PC-3 (cell line): ENCODE data around the gene CLEC2A. TPM values are rescaled to one million over a fixed set of nuclear protein-coding genes. Genes with fewer than 3 reads are reported as not detected.

Source experiments
- ATAC-seq: fragments of 200-7000 bp; cut with Tn5 transposase; 2 replicates; pipeline ENCODE4 v1.9.1; 2020; ENCODE audit warnings: mild to moderate bottlenecking, moderate library complexity
- BruUV-seq: library from RNA; stranded (reverse); fragments of 400-500 nt; replicated peaks from 2 replicates; lab custom pipeline; 2021; lab: Mats Ljungman, UMichigan
- CTCF ChIA-PET: fragments of 300-600 bp; sonication (Branson Sonifier 250); formaldehyde crosslinking; loops from one replicate; lab custom pipeline; 2022; ENCODE audit warnings: antibody characterized with exemption; lab: Charles Lee
- POLR2A ChIA-PET: fragments of 300-600 bp; sonication (Branson Sonifier 250); formaldehyde crosslinking; loops from one replicate; lab custom pipeline; 2022; ENCODE audit warnings: antibody characterized with exemption; ENCODE audit not compliant: unreplicated experiment; lab: Charles Lee
- DNase-seq: peaks from one replicate; pipeline ENCODE4 v3.0.0-alpha.2; 2015
- H2AFZ ChIP-seq: fragments of 300-600 bp; sonication (generic); 2 replicates; pipeline ENCODE4 v1.6.0; 2016; ENCODE audit warnings: antibody characterized with exemption, low read length
- H3F3A ChIP-seq: fragments of 300-600 bp; sonication (generic); one replicate; pipeline ENCODE4 v1.6.0; 2017; ENCODE audit warnings: antibody characterized with exemption, low read length, control low read depth, mild to moderate bottlenecking; ENCODE audit not compliant: unreplicated experiment
- H3K27ac ChIP-seq: fragments of 300-600 bp; sonication (generic); 2 replicates; pipeline ENCODE4 v1.5.1; 2016; ENCODE audit warnings: mild to moderate bottlenecking, low read length
- H3K27me3 ChIP-seq: fragments of 300-600 bp; sonication (generic); 2 replicates; pipeline ENCODE4 v1.6.1; 2016; ENCODE audit warnings: low read length, mixed read lengths
- H3K36me3 ChIP-seq: fragments of 300-600 bp; sonication (generic); 2 replicates; pipeline ENCODE4 v1.6.1; 2016; ENCODE audit warnings: low read depth, mixed run types, low read length, mixed read lengths
- H3K4me1 ChIP-seq: fragments of 300-600 bp; sonication (generic); 2 replicates; pipeline ENCODE4 v1.5.1; 2016; ENCODE audit warnings: low read length; ENCODE audit not compliant: insufficient read depth
- H3K4me2 ChIP-seq: fragments of 300-600 bp; sonication (generic); 2 replicates; pipeline ENCODE4 v1.6.0; 2016; ENCODE audit warnings: low read length
- H3K4me3 ChIP-seq: fragments of 300-600 bp; sonication (generic); 2 replicates; pipeline ENCODE4 v1.5.1; 2016; ENCODE audit warnings: mild to moderate bottlenecking, low read length, mixed read lengths
- H3K79me2 ChIP-seq: fragments of 300-600 bp; sonication (generic); 2 replicates; pipeline ENCODE4 v1.6.1; 2017; ENCODE audit warnings: low read length, mixed read lengths
- H3K9ac ChIP-seq: fragments of 300-600 bp; sonication (generic); 2 replicates; pipeline ENCODE4 v1.6.0; 2016; ENCODE audit warnings: mild to moderate bottlenecking, low read length
- H3K9me2 ChIP-seq: fragments of 300-600 bp; sonication (generic); replicated peaks from 2 replicates; pipeline ENCODE4 v1.6.1; 2016; ENCODE audit warnings: mixed run types, low read length, mixed read lengths
- H3K9me3 ChIP-seq: fragments of 300-600 bp; sonication (generic); 2 replicates; pipeline ENCODE4 v1.6.1; 2016; ENCODE audit warnings: low read length, mixed read lengths
- H4K20me1 ChIP-seq: fragments of 300-600 bp; sonication (generic); 2 replicates; pipeline ENCODE4 v1.6.1; 2016; ENCODE audit warnings: low read length, mixed read lengths
- CTCF ChIP-seq: fragments of 300-600 bp; sonication (generic); conservative IDR thresholded peaks from 2 replicates; pipeline ENCODE4 v1.5.1; 2017; ENCODE audit warnings: antibody characterized with exemption, low read depth, mild to moderate bottlenecking, low read length
- EZH2 ChIP-seq: fragments of 300-600 bp; sonication (generic); IDR thresholded peaks from one replicate; pipeline ENCODE4 v1.6.1; 2017; ENCODE audit warnings: antibody characterized with exemption, mild to moderate bottlenecking, low read length; ENCODE audit not compliant: unreplicated experiment
- EZH2phosphoT487 ChIP-seq: fragments of 300-600 bp; sonication (generic); IDR thresholded peaks from 2 replicates; pipeline ENCODE4 v1.6.1; 2018; ENCODE audit warnings: mild to moderate bottlenecking, antibody characterized with exemption, low read length, borderline replicate concordance
- intact Hi-C: fragments of 100-400 bp; cut with micrococcal nuclease; formaldehyde crosslinking; loops from 2 replicates; pipeline ENCODE4 v1.9.0; 2023
- total RNA-seq: library from RNA; depleted of rRNA; stranded (reverse); fragments of >200 nt; gene quantifications from 2 replicates; pipeline ENCODE4 v1.2.3, GENCODE V29; 2014

CLEC2A gene
- total RNA-seq, 1 experiment from 2014 or later: not detected

- Histone ChIP-seq H3K9me2 (no peaks in the 10 kb centered on the region), H3K27me3 (peaks cover 6% of the 10 kb centered on the region; the same call in 1 of the 2 replicates), H3K27ac (no peak overlapping the region), H4K20me1 (no peaks in the 10 kb centered on the region), H3F3A (no peaks in the 10 kb centered on the region), H3K9me3 (no peaks in the 10 kb centered on the region), H3K4me3 (no peak overlapping the region), H3K4me1 (no peaks in the 10 kb centered on the region), H2AFZ (no peak overlapping the region), H3K79me2 (no peaks in the 10 kb centered on the region), H3K9ac (no peak overlapping the region), H3K36me3 (no peaks in the 10 kb centered on the region), H3K4me2 (no peak overlapping the region)
- ChIA-PET POLR2A (no interaction called here), CTCF (no interaction called here)
- no peak for DNase-seq
- TF ChIP-seq EZH2phosphoT487: no peak
- TF ChIP-seq EZH2: no peak
- TF ChIP-seq CTCF: no peak
- ATAC-seq: no peak
- BruUV-seq: no TSS peak
- intact Hi-C loops: no loop called here
Observed at GRCh38 chr12:9895215-9895971, 36.8 kb downstream of the CLEC2A start.

- no peak overlapping the region for H3K4me3 ChIP-seq
- DNase-seq: no peak
- TF ChIP-seq CTCF (no peak), EZH2phosphoT487 (no peak), EZH2 (no peak)
- H3K36me3 ChIP-seq: no peaks in the 10 kb centered on the region
- no TSS peak for BruUV-seq
- no peaks in the 10 kb centered on the region for H3F3A ChIP-seq
- H3K9ac ChIP-seq: no peak overlapping the region
- H4K20me1 ChIP-seq: no peaks in the 10 kb centered on the region
- H3K4me2 ChIP-seq: no peak overlapping the region
- ChIA-PET POLR2A (no interaction called here), CTCF (no interaction called here)
- ATAC-seq: no peak; the same call in 1 of the 2 replicates
- no peaks in the 10 kb centered on the region for H3K9me3 ChIP-seq
- 0 out of 2 replicates have a peak, but pooled peaks cover 3% of the 10 kb centered on the region for H3K27me3 ChIP-seq
- H3K4me1 ChIP-seq: no peaks in the 10 kb centered on the region; the same call in 1 of the 2 replicates
- no peaks in the 10 kb centered on the region for H3K9me2 ChIP-seq
- no peak overlapping the region for H2AFZ ChIP-seq
- no peaks in the 10 kb centered on the region for H3K79me2 ChIP-seq
- H3K27ac ChIP-seq: no peak overlapping the region
- intact Hi-C loops: no loop called here
Observed at GRCh38 chr12:9888665-9889273, 43.4 kb downstream of the CLEC2A start.

- Histone ChIP-seq H2AFZ (no peak overlapping the region), H3K27ac (no peak overlapping the region)
Observed at GRCh38 chr12:9883175-9883574, 49.0 kb downstream of the CLEC2A start.

More at GRCh38 chr12:9883175-9883574, 49.0 kb downstream of the CLEC2A start:
- Histone ChIP-seq H3K9me3 (no peaks in the 10 kb centered on the region), H3K4me1 (no peaks in the 10 kb centered on the region), H3K9me2 (no peaks in the 10 kb centered on the region), H3K27me3 (no peaks in the 10 kb centered on the region), H3F3A (no peaks in the 10 kb centered on the region), H3K4me2 (no peak overlapping the region), H4K20me1 (no peaks in the 10 kb centered on the region), H3K4me3 (no peak overlapping the region), H3K79me2 (no peaks in the 10 kb centered on the region), H3K9ac (no peak overlapping the region), H3K36me3 (no peaks in the 10 kb centered on the region)
- intact Hi-C loops: no loop called here
- no TSS peak for BruUV-seq
- no peak for ATAC-seq
- POLR2A ChIA-PET: no interaction called here
- TF ChIP-seq EZH2 (no peak), EZH2phosphoT487 (no peak)
- CTCF ChIA-PET: no interaction called here
- DNase-seq: no peak
